Adrenal gland (tissue), 5 donors: Measurements from ENCODE around the gene LIG1.

Experiments
- POLR2A ChIP-seq, 2 donors: fragments of 450-650 bp; IDR thresholded peaks; one replicate each; pipeline ENCODE4 v1.6.1; 2017; ENCODE audit warnings: antibody characterized with exemption in 2 of 2, mild to moderate bottlenecking in 2 of 2, moderate library complexity in 1 of 2
- TF ChIP-seq, protein P1 (sequence below), 6 experiments: fragments of 450-650 bp in 4 of 6; fragments of 200-600 bp in 2 of 6; sonication (generic) in 1 of 6; IDR thresholded peaks; 1 replicate in 5 of 6; 2 replicates in 1 of 6; pipeline versions ENCODE4 v1.5.1 to v1.8.0; 2016 to 2021; ENCODE audit warnings: antibody characterized with exemption in 6 of 6, mild to moderate bottlenecking in 2 of 6, moderate library complexity in 1 of 6
- donor health status: DM: no; HTN: no; CAD: no.

DNA sequence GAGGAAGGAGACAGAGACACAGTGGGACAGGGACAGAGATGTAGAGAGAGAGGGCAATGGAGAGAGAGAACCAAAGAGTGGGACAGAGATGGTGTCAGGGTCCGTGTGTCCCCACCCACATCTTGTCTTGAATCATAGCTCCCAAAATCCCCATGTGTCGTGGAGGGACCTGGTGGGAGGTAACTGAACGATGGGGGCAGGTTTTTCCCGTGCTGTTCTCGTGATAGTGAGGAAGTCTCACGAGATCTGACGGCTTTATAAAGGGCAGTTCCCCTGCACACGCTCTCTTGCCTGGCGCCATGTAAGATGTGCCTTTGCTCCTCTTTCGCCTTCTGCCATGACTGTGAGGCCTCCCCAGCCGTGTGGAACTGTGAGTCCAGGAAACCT lies 52.0 kb downstream of the LIG1 start:
- TF ChIP-seq, protein P1, sequence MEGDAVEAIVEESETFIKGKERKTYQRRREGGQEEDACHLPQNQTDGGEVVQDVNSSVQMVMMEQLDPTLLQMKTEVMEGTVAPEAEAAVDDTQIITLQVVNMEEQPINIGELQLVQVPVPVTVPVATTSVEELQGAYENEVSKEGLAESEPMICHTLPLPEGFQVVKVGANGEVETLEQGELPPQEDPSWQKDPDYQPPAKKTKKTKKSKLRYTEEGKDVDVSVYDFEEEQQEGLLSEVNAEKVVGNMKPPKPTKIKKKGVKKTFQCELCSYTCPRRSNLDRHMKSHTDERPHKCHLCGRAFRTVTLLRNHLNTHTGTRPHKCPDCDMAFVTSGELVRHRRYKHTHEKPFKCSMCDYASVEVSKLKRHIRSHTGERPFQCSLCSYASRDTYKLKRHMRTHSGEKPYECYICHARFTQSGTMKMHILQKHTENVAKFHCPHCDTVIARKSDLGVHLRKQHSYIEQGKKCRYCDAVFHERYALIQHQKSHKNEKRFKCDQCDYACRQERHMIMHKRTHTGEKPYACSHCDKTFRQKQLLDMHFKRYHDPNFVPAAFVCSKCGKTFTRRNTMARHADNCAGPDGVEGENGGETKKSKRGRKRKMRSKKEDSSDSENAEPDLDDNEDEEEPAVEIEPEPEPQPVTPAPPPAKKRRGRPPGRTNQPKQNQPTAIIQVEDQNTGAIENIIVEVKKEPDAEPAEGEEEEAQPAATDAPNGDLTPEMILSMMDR (IDR thresholded peaks at IDR 0.05), result no peak
- TF ChIP-seq POLR2A (IDR thresholded peaks at IDR 0.05), result no peak
